Ovary (tissue), 3 donors: Measurements from ENCODE around the gene MALRD1.

Experiments used
- CTCF ChIP-seq, 3 donors: fragments of 450-650 bp in 2 of 3; fragments of 200-600 bp in 1 of 3; IDR thresholded peaks; one replicate each; pipeline versions ENCODE4 v1.5.1 to v1.8.0; 2016 to 2022; ENCODE audit warnings: antibody characterized with exemption in 3 of 3, mild to moderate bottlenecking in 1 of 3
- EP300 ChIP-seq: sonication (generic); formaldehyde crosslinking; IDR thresholded peaks from one replicate; pipeline ENCODE4 v1.6.1; 2017; ENCODE audit warnings: antibody characterized with exemption
- POLR2A ChIP-seq: fragments of 450-650 bp; IDR thresholded peaks from one replicate; pipeline ENCODE4 v1.6.1; 2017; ENCODE audit warnings: antibody characterized with exemption, mild to moderate bottlenecking, moderate library complexity
- donor health status: DM: no; HTN: no; CAD: no.

- no peak for TF ChIP-seq CTCF (IDR thresholded peaks at IDR 0.05)
- TF ChIP-seq EP300 = no peak
- no peak for TF ChIP-seq POLR2A
Observed at GRCh38 chr10:19169041-19169440, 120.4 kb downstream of the MALRD1 start.
